ENCODE results near the gene RGS10. TPM values are rescaled to one million over a fixed set of nuclear protein-coding genes. Genes with fewer than 3 reads are reported as not detected.

RGS10 gene
- total RNA-seq, 1 donor from 2014 or later: 5.6 TPM

DNA sequence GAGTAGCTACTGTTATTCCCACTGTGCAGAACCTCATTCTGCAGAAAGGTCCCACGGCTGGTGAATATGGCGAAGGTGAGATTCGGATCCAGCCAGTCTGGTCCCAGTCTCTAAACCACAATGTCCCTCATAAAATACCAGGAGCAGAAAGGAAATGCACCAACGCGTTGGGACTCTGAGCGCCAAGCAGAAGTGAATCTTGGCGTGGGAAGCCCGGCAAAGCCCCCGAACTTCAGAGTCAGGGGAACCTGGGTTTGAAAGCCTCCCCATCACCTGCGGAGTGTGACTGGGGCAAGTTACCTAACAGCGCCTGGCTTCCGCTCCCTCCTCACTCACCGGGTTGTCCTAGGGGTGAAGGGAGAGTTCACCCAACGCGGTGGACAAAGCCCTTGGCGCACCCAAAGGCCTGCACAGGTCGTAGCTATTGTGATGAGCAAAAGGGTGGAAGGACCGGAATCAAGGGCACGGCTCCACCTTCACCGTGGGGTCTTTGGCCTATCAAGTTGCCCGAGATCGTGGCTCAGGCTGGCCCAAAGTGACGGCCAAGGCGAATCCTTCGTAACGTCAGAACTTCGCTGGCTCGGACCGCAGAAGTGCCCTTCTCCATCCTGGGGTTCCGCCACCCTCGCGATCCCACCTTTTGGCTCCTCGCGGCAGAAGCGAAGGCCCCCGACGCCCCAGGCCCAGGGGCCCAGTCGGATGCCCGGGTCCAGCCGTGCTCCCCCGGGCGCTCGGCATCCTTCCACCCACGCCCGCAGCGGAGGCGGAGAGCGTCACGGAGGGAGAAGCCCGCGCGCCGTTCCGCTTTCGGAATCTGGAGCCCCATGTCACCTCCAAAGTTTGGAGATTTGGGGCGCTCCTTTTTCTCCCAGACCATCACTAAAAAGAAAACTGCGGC is 811 bp downstream of the RGS10 start:
- H3K9me3 ChIP-seq (replicated peaks): no peaks in the 10 kb centered on the region
- peak overlapping the region; percentile 79 for H3K4me3 ChIP-seq
- peaks cover 22% of the 10 kb centered on the region for H3K4me1 ChIP-seq
- intact Hi-C loops (cut with micrococcal nuclease): no loop called here
- peak; percentile 32 for DNase-seq
- peak overlapping the region; percentile 50 for H3K27ac ChIP-seq (replicated peaks)
- no peak for TF ChIP-seq CTCF (IDR thresholded peaks at IDR 0.05; ENCODE audit: borderline replicate concordance)
- peaks cover 50% of the 10 kb centered on the region for H3K27me3 ChIP-seq (ENCODE audit: low read depth)
- no peaks in the 10 kb centered on the region for H3K36me3 ChIP-seq

- H3K27me3 ChIP-seq (ENCODE audit: low read depth): peaks cover 43% of the 10 kb centered on the region
- no peak for TF ChIP-seq CTCF (IDR thresholded peaks at IDR 0.05; ENCODE audit: borderline replicate concordance)
- H3K27ac ChIP-seq (replicated peaks): no peak overlapping the region
- peaks cover 22% of the 10 kb centered on the region for H3K4me1 ChIP-seq
- peak overlapping the region; percentile 79 for H3K4me3 ChIP-seq
- DNase-seq: no peak
- no peaks in the 10 kb centered on the region for H3K36me3 ChIP-seq
- no peaks in the 10 kb centered on the region for H3K9me3 ChIP-seq (replicated peaks)
- intact Hi-C loops (cut with micrococcal nuclease): no loop called here
Measured at GRCh38 chr10:119541046-119541445, 1.5 kb downstream of the RGS10 start.

- no peak for DNase-seq
- peaks cover 36% of the 10 kb centered on the region for H3K27me3 ChIP-seq (ENCODE audit: low read depth)
- no peak for TF ChIP-seq CTCF (IDR thresholded peaks at IDR 0.05; ENCODE audit: borderline replicate concordance)
- no peaks in the 10 kb centered on the region for H3K36me3 ChIP-seq
- peaks cover 22% of the 10 kb centered on the region for H3K4me1 ChIP-seq
- intact Hi-C loops (cut with micrococcal nuclease): no loop called here
- H3K27ac ChIP-seq (replicated peaks): no peak overlapping the region
- no peaks in the 10 kb centered on the region for H3K9me3 ChIP-seq (replicated peaks)
- H3K4me3 ChIP-seq: no peak overlapping the region
Measured at GRCh38 chr10:119540038-119540437, 2.5 kb downstream of the RGS10 start.

- no peak for TF ChIP-seq CTCF (IDR thresholded peaks at IDR 0.05; ENCODE audit: borderline replicate concordance)
- no peak for DNase-seq
- intact Hi-C loops (cut with micrococcal nuclease): no loop called here
- H3K27ac ChIP-seq (replicated peaks): no peak overlapping the region
- no peaks in the 10 kb centered on the region for H3K9me3 ChIP-seq (replicated peaks)
- no peaks in the 10 kb centered on the region for H3K36me3 ChIP-seq
- H3K27me3 ChIP-seq (ENCODE audit: low read depth): peaks cover 29% of the 10 kb centered on the region
- H3K4me3 ChIP-seq: no peak overlapping the region
- peaks cover 22% of the 10 kb centered on the region for H3K4me1 ChIP-seq
Measured at GRCh38 chr10:119539359-119539825, 3.1 kb downstream of the RGS10 start.

- intact Hi-C loops (cut with micrococcal nuclease): no loop called here
- H3K27me3 ChIP-seq (ENCODE audit: low read depth): peaks cover 23% of the 10 kb centered on the region
- no peaks in the 10 kb centered on the region for H3K36me3 ChIP-seq
- H3K9me3 ChIP-seq (replicated peaks): no peaks in the 10 kb centered on the region
- TF ChIP-seq CTCF (IDR thresholded peaks at IDR 0.05; ENCODE audit: borderline replicate concordance): no peak
- peaks cover 19% of the 10 kb centered on the region for H3K4me1 ChIP-seq
- H3K27ac ChIP-seq (replicated peaks): no peak overlapping the region
- no peak overlapping the region for H3K4me3 ChIP-seq
- DNase-seq: no peak
Measured at GRCh38 chr10:119538632-119539358, 3.7 kb downstream of the RGS10 start.

Data from left ventricle myocardium inferior (tissue), 1 donor.